ENCODE data around the gene AAMP. TPM values are rescaled to one million over a fixed set of nuclear protein-coding genes. Genes with fewer than 3 reads are reported as not detected.

AAMP gene
- total and polyA plus RNA-seq, 3 donors from 2014 or later = 112 to 177 (median 154) TPM

GRCh38 chr2:218234521-218234920 lies 35.4 kb downstream of the AAMP start:
- no peak for TF ChIP-seq CTCF (IDR thresholded peaks at IDR 0.05)
- TF ChIP-seq POLR2A (IDR thresholded peaks at IDR 0.05) = no peak
- Histone ChIP-seq H3K4me3 (no peak overlapping the region), H3K9me3 (no peaks in the 10 kb centered on the region), H3K36me3 (ENCODE audit: low read depth, missing control alignments) (no peaks in the 10 kb centered on the region), H3K27ac (no peak overlapping the region), H3K4me1 (peaks cover 36% of the 10 kb centered on the region), H3K27me3 (no peaks in the 10 kb centered on the region)
- intact Hi-C loops (cut with DNase I; ENCODE audit: low total_unique reads) = no loop called here
- no peak for DNase-seq
- 59 to 61% methylated on average over 3 of the region's 3 CpGs for WGBS, 2 donors

GRCh38 chr2:218233543-218233942 lies 36.4 kb downstream of the AAMP start:
- H3K27me3 ChIP-seq = no peaks in the 10 kb centered on the region
- WGBS, 2 donors = 45 to 59% methylated on average over 4 of the region's 4 CpGs
- TF ChIP-seq POLR2A (IDR thresholded peaks at IDR 0.05) = no peak
- TF ChIP-seq CTCF (IDR thresholded peaks at IDR 0.05) = no peak
- no peak overlapping the region for H3K4me3 ChIP-seq
- H3K9me3 ChIP-seq = no peaks in the 10 kb centered on the region
- intact Hi-C loops (cut with DNase I; ENCODE audit: low total_unique reads) = no loop called here
- H3K36me3 ChIP-seq (ENCODE audit: low read depth, missing control alignments) = no peaks in the 10 kb centered on the region
- peak overlapping the region in 1 of 2 donors; percentile 50 for H3K27ac ChIP-seq
- no peak for DNase-seq
- H3K4me1 ChIP-seq = peaks cover 37% of the 10 kb centered on the region

- Histone ChIP-seq H3K9me3 (no peaks in the 10 kb centered on the region), H3K36me3 (ENCODE audit: low read depth, missing control alignments) (no peaks in the 10 kb centered on the region), H3K4me1 (peaks cover 44% of the 10 kb centered on the region), H3K4me3 (no peak overlapping the region), H3K27me3 (no peaks in the 10 kb centered on the region), H3K27ac (no peak overlapping the region)
- no peak for TF ChIP-seq CTCF (IDR thresholded peaks at IDR 0.05)
- no peak for TF ChIP-seq POLR2A (IDR thresholded peaks at IDR 0.05)
- 19 to 21% methylated on average over 1 of the region's 1 CpG for WGBS, 2 donors
- DNase-seq = no peak
- intact Hi-C loops (cut with DNase I; ENCODE audit: low total_unique reads) = no loop called here
Observed at GRCh38 chr2:218230882-218231281, 39.1 kb downstream of the AAMP start.

- Histone ChIP-seq H3K4me3 (no peak overlapping the region), H3K9me3 (no peaks in the 10 kb centered on the region), H3K4me1 (peaks cover 44% of the 10 kb centered on the region), H3K27me3 (no peaks in the 10 kb centered on the region), H3K36me3 (ENCODE audit: low read depth, missing control alignments) (no peaks in the 10 kb centered on the region), H3K27ac (peak overlapping the region; percentile 59 to 86)
- no peak for DNase-seq
- intact Hi-C loops (cut with DNase I; ENCODE audit: low total_unique reads) = no loop called here
- TF ChIP-seq CTCF (IDR thresholded peaks at IDR 0.05) (no peak), POLR2A (IDR thresholded peaks at IDR 0.05) (no peak)
- WGBS, 2 donors = 77 to 82% methylated on average over 4 of the region's 4 CpGs
Observed at GRCh38 chr2:218229851-218230250, 40.1 kb downstream of the AAMP start.

GRCh38 chr2:218229239-218229638 lies 40.7 kb downstream of the AAMP start:
- peaks cover 44% of the 10 kb centered on the region for H3K4me1 ChIP-seq
- DNase-seq = no peak
- no peaks in the 10 kb centered on the region for H3K36me3 ChIP-seq (ENCODE audit: low read depth, missing control alignments)
- WGBS, 2 donors = 36 to 55% methylated on average over 3 of the region's 3 CpGs
- no peak overlapping the region for H3K4me3 ChIP-seq
- intact Hi-C loops (cut with DNase I; ENCODE audit: low total_unique reads) = no loop called here
- TF ChIP-seq POLR2A (IDR thresholded peaks at IDR 0.05) (no peak), CTCF (IDR thresholded peaks at IDR 0.05) (no peak)
- H3K27me3 ChIP-seq = no peaks in the 10 kb centered on the region
- no peaks in the 10 kb centered on the region for H3K9me3 ChIP-seq
- H3K27ac ChIP-seq = peak overlapping the region; percentile 59 to 86

Data from testis (tissue), 3 donors.